ENCODE data around the gene KRTAP5-3. TPM values are rescaled to one million over a fixed set of nuclear protein-coding genes. Genes with fewer than 3 reads are reported as not detected.

Gene KRTAP5-3
- total and polyA plus RNA-seq, 2 donors (not counting 3 experiments of a cell fraction or from before 2014, with no cell fraction given): not detected

DNA sequence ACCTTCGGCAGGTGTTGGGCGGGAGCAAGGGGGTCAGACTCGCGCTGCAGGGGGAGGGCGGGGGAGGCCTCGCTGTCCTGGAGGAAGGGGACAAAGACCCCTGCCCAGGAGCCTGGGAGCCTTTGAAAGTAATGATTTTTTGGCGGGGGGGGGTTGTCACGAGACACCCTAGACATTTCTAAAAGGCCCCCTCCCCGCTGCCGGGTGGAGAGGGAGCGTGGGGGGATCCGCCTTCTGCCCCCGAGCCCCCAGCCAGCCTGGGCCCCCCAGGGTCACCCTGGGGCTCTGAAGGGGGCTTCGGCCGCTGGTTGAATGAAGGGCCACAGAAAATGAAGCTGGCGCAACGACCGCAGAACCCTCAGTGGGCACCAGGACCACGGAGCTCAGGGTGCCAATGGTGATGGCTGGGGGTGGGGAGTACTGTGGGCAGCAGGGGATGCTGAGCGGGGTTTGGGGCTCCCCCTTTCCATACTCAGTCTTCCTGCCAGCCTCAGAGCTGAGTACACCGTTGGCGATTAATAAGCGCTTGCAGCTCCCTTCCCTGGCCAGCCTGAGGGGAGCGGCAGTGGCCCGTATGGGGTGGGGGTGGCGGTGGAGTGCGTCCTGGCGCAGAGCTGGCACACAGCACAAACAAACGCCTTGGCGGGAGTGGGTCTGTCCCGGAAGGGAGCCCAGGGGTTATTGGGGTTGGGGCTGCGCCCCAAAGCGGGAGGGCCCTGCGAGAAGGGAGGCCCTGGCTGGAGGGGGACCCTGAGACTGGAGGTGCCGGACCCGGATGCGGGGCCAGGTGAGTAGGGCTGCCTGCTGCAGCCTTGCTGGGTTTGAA lies 35.0 kb downstream of the KRTAP5-3 start:
- H2AFZ ChIP-seq (ENCODE audit: low read depth, low read length): no peak overlapping the region
- no peaks in the 10 kb centered on the region for H3K79me2 ChIP-seq (ENCODE audit: control insufficient read depth, insufficient read depth, low read length)
- no peaks in the 10 kb centered on the region for H3K9me3 ChIP-seq (replicated peaks; ENCODE audit: control insufficient read depth, insufficient read depth, low read length)
- H3K4me2 ChIP-seq (ENCODE audit: insufficient read depth, low read length): no peak overlapping the region
- intact Hi-C loops (cut with micrococcal nuclease) (loop anchor here (5.0 to 10.0 kb wide), 3 partner anchors 36 to 311 kb away; partner anchors contain the start of gene TOLLIP), dilution Hi-C loops (cut with MboI; ENCODE audit: extremely low pct_ligation_motif_present, low sequenced_read_pairs) (no loop called here)
- H3K27me3 ChIP-seq (ENCODE audit: control insufficient read depth in 2 of 2, insufficient read depth in 2 of 2, low read length in 2 of 2): peaks cover 10 to 16% of the 10 kb centered on the region in 2 experiments
- no peak for FAIRE-seq
- peak overlapping the region in 1 of 3 experiments; percentile 42 for H3K4me3 ChIP-seq (replicated peaks in 1 of 3; ENCODE audit: insufficient read depth in 1 of 3, low read depth in 1 of 3, low read length in 3 of 3)
- no TSS peak for BruUV-seq (replicated peaks)
- H3K36me3 ChIP-seq (ENCODE audit: control insufficient read depth in 2 of 2, extremely low read depth in 1 of 2, insufficient read depth in 2 of 2, low read length in 2 of 2): no peaks in the 10 kb centered on the region
- DNase-seq (ENCODE audit: low read depth, low spot score): no peak
- no peak overlapping the region for H3K27ac ChIP-seq (ENCODE audit: insufficient read depth, low read depth, low read length)
- no peaks in the 10 kb centered on the region for H3K9me1 ChIP-seq (replicated peaks; ENCODE audit: control insufficient read depth, extremely low read depth, insufficient read depth, low read length)
- H4K20me1 ChIP-seq (replicated peaks; ENCODE audit: control insufficient read depth, extremely low read depth, insufficient read depth, low read length): no peaks in the 10 kb centered on the region
- H3K4me1 ChIP-seq (ENCODE audit: control insufficient read depth, extremely low read depth, insufficient read depth, low read length): peaks cover 5% of the 10 kb centered on the region
- CTCF ChIA-PET: interaction anchor here (1.0 to 7.6 kb wide), 8 partner anchors 9 to 371 kb away, joined by 3 to 313 read pairs (median 14); no protein-coding TSS in a partner anchor
- POLR2A ChIA-PET: no interaction called here
- no peak overlapping the region for H3K9ac ChIP-seq (replicated peaks; ENCODE audit: extremely low read depth, insufficient read depth, low read length)
- TF ChIP-seq EZH2 (IDR thresholded peaks at IDR 0.05; ENCODE audit: borderline replicate concordance, low read depth, low read length, severe bottlenecking) (peak; percentile 86), FOS (IDR thresholded peaks at IDR 0.05; ENCODE audit: borderline replicate concordance, insufficient read depth, low read length) (no peak)

DNA sequence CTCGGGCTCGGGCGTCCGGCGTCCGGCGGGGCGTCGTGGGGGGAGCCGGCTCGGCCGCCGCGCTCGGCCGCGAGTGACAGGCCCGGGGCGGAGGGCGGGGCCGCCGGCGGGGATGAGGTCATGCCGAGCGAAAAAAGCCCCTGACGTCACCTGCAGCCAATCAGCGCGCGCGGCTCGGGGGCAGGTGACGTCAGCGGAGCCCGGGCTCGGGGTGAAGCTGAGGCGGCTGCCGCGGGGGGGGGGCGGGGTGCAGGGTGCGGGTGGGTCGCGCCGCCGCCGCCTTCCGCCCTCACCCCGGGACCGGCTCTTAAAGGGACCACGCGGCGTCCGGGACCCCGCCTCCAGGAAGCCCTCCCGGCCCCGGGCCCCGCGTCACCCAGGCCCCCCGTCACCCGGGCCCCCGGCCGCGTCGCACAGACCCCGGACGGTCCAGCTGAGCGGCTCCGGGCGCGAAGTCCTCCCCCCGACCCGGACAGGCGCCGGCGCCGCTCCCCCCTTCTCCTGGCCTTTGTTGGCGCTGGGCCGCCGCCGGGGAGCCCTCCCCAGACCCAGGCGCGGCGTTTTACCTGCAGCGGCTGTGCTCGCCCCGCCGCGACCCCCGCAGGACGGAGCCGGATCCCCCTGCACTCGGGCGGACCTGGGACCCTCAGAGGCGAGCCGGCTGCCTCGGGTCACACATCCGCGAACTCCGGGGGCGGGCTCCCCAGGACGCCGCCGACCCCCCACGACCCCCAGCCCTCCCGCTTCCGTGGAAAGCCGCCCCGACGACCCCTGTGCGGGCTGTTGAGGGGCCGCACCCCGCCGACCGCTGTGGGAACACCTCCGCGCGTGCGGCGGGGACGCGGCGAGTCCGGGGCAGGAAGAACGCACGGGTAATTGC lies 35.8 kb downstream of the KRTAP5-3 start, which contains the start of gene DUSP8:
Gene DUSP8 (minus strand): TSS at position 75 of the 880 bp plus-strand sequence. CDS start 6,445 bp downstream, outside the sequence.
- CTCF ChIA-PET: interaction anchor here (1.0 to 7.6 kb wide), 5 partner anchors 12 to 370 kb away, joined by 3 to 313 read pairs (median 14); no protein-coding TSS in a partner anchor
- no peaks in the 10 kb centered on the region for H3K79me2 ChIP-seq (ENCODE audit: control insufficient read depth, insufficient read depth, low read length)
- intact Hi-C loops (cut with micrococcal nuclease): loop anchor here (5.0 to 10.0 kb wide), 3 partner anchors 35 to 310 kb away; partner anchors contain the start of gene TOLLIP
- peak within 1 kb of the TSS; percentile 29 to 43 (median 42) for H3K4me3 ChIP-seq (replicated peaks in 1 of 3; ENCODE audit: insufficient read depth in 1 of 3, low read depth in 1 of 3, low read length in 3 of 3)
- TSS peak; percentile 53 for BruUV-seq (replicated peaks)
- FAIRE-seq: peak; percentile 64
- peak within 1 kb of the TSS; percentile 47 for H3K4me2 ChIP-seq (ENCODE audit: insufficient read depth, low read length)
- TF ChIP-seq, protein P1, sequence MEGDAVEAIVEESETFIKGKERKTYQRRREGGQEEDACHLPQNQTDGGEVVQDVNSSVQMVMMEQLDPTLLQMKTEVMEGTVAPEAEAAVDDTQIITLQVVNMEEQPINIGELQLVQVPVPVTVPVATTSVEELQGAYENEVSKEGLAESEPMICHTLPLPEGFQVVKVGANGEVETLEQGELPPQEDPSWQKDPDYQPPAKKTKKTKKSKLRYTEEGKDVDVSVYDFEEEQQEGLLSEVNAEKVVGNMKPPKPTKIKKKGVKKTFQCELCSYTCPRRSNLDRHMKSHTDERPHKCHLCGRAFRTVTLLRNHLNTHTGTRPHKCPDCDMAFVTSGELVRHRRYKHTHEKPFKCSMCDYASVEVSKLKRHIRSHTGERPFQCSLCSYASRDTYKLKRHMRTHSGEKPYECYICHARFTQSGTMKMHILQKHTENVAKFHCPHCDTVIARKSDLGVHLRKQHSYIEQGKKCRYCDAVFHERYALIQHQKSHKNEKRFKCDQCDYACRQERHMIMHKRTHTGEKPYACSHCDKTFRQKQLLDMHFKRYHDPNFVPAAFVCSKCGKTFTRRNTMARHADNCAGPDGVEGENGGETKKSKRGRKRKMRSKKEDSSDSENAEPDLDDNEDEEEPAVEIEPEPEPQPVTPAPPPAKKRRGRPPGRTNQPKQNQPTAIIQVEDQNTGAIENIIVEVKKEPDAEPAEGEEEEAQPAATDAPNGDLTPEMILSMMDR (IDR thresholded peaks at IDR 0.05; ENCODE audit: extremely low read depth in 1 of 2, insufficient read depth in 1 of 2, low read depth in 1 of 2, low read length in 2 of 2): no peak
- TF ChIP-seq, protein P2, sequence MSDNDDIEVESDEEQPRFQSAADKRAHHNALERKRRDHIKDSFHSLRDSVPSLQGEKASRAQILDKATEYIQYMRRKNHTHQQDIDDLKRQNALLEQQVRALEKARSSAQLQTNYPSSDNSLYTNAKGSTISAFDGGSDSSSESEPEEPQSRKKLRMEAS (IDR thresholded peaks at IDR 0.05; ENCODE audit: insufficient read depth, insufficient read length): no peak
- TF ChIP-seq JUN (IDR thresholded peaks at IDR 0.05; ENCODE audit: borderline replicate concordance, insufficient read depth, insufficient read length, low read depth) (peak; percentile 73), POLR2AphosphoS5 (IDR thresholded peaks at IDR 0.05; ENCODE audit: insufficient read depth, low read depth, low read length) (no peak)
- H3K27me3 ChIP-seq (ENCODE audit: control insufficient read depth in 2 of 2, insufficient read depth in 2 of 2, low read length in 2 of 2): peaks cover 10 to 16% of the 10 kb centered on the region in 2 experiments
- peak within 1 kb of the TSS; percentile 86 for H3K9ac ChIP-seq (replicated peaks; ENCODE audit: extremely low read depth, insufficient read depth, low read length)
- no peaks in the 10 kb centered on the region for H4K20me1 ChIP-seq (replicated peaks; ENCODE audit: control insufficient read depth, extremely low read depth, insufficient read depth, low read length)
- dilution Hi-C loops (cut with MboI; ENCODE audit: extremely low pct_ligation_motif_present, low sequenced_read_pairs): no loop called here
- no peaks in the 10 kb centered on the region for H3K36me3 ChIP-seq (ENCODE audit: control insufficient read depth in 2 of 2, extremely low read depth in 1 of 2, insufficient read depth in 2 of 2, low read length in 2 of 2)
- H3K9me3 ChIP-seq (replicated peaks; ENCODE audit: control insufficient read depth, insufficient read depth, low read length): no peaks in the 10 kb centered on the region
- no peaks in the 10 kb centered on the region for H3K9me1 ChIP-seq (replicated peaks; ENCODE audit: control insufficient read depth, extremely low read depth, insufficient read depth, low read length)
- peaks cover 5% of the 10 kb centered on the region for H3K4me1 ChIP-seq (ENCODE audit: control insufficient read depth, extremely low read depth, insufficient read depth, low read length)
- POLR2A ChIA-PET: no interaction called here
- H3K27ac ChIP-seq (ENCODE audit: insufficient read depth, low read depth, low read length): peak within 1 kb of the TSS; percentile 29
- peak within 1 kb of the TSS; percentile 51 for H2AFZ ChIP-seq (ENCODE audit: low read depth, low read length)
- DNase-seq (ENCODE audit: low read depth, low spot score): peak; percentile 80
